Activated B cell treated with CpG ODN at 0.5 μM for 24 hours (primary cell): Measurements from ENCODE around the gene PLCB4. TPM values are rescaled to one million over a fixed set of nuclear protein-coding genes. Genes with fewer than 3 reads are reported as not detected.

Experiments used
- ATAC-seq: fragments of 200-7000 bp; cut with Tn5 transposase; one replicate; pipeline ENCODE4 v1.10.0; 2021; ENCODE audit warnings: low read depth, mild to moderate bottlenecking, moderate library complexity
- CTCF ChIA-PET: fragments of 350-600 bp; sonication (Branson Sonifier 250); formaldehyde crosslinking; loops from one replicate; lab custom pipeline; 2021; ENCODE audit warnings: antibody characterized with exemption; lab: Charles Lee
- POLR2A ChIA-PET: fragments of 350-600 bp; sonication (Branson Sonifier 250); formaldehyde crosslinking; loops from one replicate; lab custom pipeline; 2021; ENCODE audit warnings: antibody characterized with exemption; lab: Charles Lee
- DNase-seq: peaks from one replicate; pipeline ENCODE4 v3.0.0; 2022
- H3K27ac Mint-ChIP-seq: one replicate; pipeline ENCODE4 v1.8.0; 2020; ENCODE audit warnings: mixed read lengths
- H3K27me3 Mint-ChIP-seq: one replicate; pipeline ENCODE4 v1.8.0; 2021; ENCODE audit warnings: mixed read lengths
- H3K36me3 Mint-ChIP-seq: one replicate; pipeline ENCODE4 v1.8.0; 2021; ENCODE audit warnings: low read depth, mixed read lengths
- H3K4me1 Mint-ChIP-seq: one replicate; pipeline ENCODE4 v1.8.0; 2021; ENCODE audit warnings: mixed read lengths
- H3K4me3 Mint-ChIP-seq: one replicate; pipeline ENCODE4 v1.8.0; 2020; ENCODE audit warnings: mild to moderate bottlenecking, mixed read lengths
- H3K9me3 Mint-ChIP-seq: one replicate; pipeline ENCODE4 v1.8.0; 2020; ENCODE audit warnings: mixed read lengths
- intact Hi-C: fragments of 100-400 bp; cut with micrococcal nuclease; formaldehyde crosslinking; loops from one replicate; pipeline ENCODE4 v1.15.1; 2024
- total RNA-seq: library from RNA; stranded (reverse); gene quantifications from 2 replicates; pipeline ENCODE4 v1.2.3, GENCODE V29; 2022
- TF ChIP-seq, protein P1 (sequence below): fragments of 200-600 bp; IDR thresholded peaks from one replicate; pipeline ENCODE4 v1.8.0; 2022; ENCODE audit warnings: antibody characterized with exemption, mild to moderate bottlenecking

PLCB4 gene
- total RNA-seq, 1 donor from 2014 or later = not detected

DNA sequence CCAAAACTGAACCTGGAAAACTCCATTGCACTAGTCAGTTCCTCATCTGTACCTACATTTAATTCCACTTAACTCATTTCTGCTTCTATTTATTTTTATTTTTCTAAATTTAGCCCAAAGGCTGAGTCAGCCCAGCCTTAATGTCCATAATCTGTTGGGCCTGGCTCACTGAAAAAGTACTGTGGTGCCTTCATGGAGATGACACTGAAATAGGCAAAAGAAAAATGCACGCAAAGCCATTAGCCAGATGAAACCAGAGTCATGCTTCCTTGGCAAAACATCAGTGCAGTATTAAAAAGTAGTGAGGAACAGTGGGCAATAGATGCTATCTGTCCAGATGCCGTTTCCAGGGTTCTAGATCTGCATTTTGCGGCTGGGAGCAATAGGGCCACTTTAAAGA, 14.7 kb upstream of the PLCB4 start:
- H3K27ac Mint-ChIP-seq = no peak overlapping the region
- ATAC-seq (no peak), DNase-seq (no peak)
- H3K27me3 Mint-ChIP-seq = no peaks in the 10 kb centered on the region
- H3K4me3 Mint-ChIP-seq = no peak overlapping the region
- ChIA-PET CTCF (no interaction called here), POLR2A (no interaction called here)
- H3K9me3 Mint-ChIP-seq = peaks cover 2% of the 10 kb centered on the region
- TF ChIP-seq, protein P1, sequence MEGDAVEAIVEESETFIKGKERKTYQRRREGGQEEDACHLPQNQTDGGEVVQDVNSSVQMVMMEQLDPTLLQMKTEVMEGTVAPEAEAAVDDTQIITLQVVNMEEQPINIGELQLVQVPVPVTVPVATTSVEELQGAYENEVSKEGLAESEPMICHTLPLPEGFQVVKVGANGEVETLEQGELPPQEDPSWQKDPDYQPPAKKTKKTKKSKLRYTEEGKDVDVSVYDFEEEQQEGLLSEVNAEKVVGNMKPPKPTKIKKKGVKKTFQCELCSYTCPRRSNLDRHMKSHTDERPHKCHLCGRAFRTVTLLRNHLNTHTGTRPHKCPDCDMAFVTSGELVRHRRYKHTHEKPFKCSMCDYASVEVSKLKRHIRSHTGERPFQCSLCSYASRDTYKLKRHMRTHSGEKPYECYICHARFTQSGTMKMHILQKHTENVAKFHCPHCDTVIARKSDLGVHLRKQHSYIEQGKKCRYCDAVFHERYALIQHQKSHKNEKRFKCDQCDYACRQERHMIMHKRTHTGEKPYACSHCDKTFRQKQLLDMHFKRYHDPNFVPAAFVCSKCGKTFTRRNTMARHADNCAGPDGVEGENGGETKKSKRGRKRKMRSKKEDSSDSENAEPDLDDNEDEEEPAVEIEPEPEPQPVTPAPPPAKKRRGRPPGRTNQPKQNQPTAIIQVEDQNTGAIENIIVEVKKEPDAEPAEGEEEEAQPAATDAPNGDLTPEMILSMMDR = no peak
- H3K4me1 Mint-ChIP-seq = no peaks in the 10 kb centered on the region
- H3K36me3 Mint-ChIP-seq = no peaks in the 10 kb centered on the region
- intact Hi-C loops = no loop called here

- CTCF ChIA-PET = interaction anchor here (0.7 kb wide), 1 partner anchor 1242 kb away, joined by 3 read pairs; no protein-coding TSS in a partner anchor
- POLR2A ChIA-PET = no interaction called here
Observed at GRCh38 chr20:9059931-9060330, 9.0 kb upstream of the PLCB4 start.

DNA sequence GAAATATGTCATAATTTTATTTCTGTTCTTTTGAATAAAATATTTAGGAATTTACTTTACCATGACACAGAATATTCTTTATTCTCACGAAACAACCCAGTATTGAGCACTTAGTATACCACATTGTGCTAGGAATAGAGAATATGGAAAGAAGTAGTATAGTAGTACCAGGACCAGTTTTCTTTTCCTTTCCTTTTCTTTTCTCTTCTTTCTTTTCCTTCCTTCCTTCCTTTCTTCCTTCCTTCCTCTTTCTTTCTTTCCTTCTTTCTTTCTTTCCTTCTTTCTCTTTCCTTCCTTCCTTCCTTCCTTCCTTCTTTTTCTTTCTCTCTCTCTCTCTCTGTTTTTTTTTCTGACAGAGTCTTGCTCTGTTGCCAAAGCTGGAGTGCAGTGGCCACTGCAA, 7.5 kb upstream of the PLCB4 start:
- H3K4me1 Mint-ChIP-seq = no peaks in the 10 kb centered on the region
- no peak overlapping the region for H3K27ac Mint-ChIP-seq
- no peak for DNase-seq
- POLR2A ChIA-PET = no interaction called here
- no peak for ATAC-seq
- no peaks in the 10 kb centered on the region for H3K9me3 Mint-ChIP-seq
- H3K4me3 Mint-ChIP-seq = no peak overlapping the region
- no peaks in the 10 kb centered on the region for H3K36me3 Mint-ChIP-seq
- TF ChIP-seq, protein P1 = no peak
- CTCF ChIA-PET = no interaction called here
- H3K27me3 Mint-ChIP-seq = no peaks in the 10 kb centered on the region
- intact Hi-C loops = no loop called here

More at GRCh38 chr20:9059931-9060330, 9.0 kb upstream of the PLCB4 start:
- no peaks in the 10 kb centered on the region for H3K9me3 Mint-ChIP-seq
- no peak overlapping the region for H3K4me3 Mint-ChIP-seq
- no peak for DNase-seq
- no peak overlapping the region for H3K27ac Mint-ChIP-seq
- ATAC-seq = no peak
- TF ChIP-seq, protein P1 = no peak
- H3K4me1 Mint-ChIP-seq = no peaks in the 10 kb centered on the region
- intact Hi-C loops = no loop called here
- no peaks in the 10 kb centered on the region for H3K36me3 Mint-ChIP-seq
- no peaks in the 10 kb centered on the region for H3K27me3 Mint-ChIP-seq

DNA sequence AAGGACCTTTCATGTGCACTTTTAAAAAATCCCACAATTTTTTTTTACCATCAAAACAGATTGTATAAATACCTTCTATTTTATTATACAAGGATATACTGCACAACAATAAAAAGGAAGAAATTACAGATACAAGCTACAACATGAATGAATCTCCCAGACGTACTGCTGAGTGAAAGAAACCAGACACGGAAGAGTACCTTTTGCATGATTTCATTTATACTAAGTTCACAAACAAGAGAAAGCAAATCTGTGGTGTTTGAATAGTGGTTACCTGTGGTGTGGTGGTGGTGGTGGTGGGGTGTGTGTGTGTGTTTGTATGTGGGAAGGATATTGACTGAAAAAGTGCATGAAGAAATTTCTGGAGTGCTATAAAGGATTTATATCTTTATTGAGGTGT, 6.8 kb upstream of the PLCB4 start:
- Mint-ChIP-seq H3K27ac (no peak overlapping the region), H3K9me3 (no peaks in the 10 kb centered on the region), H3K4me1 (no peaks in the 10 kb centered on the region), H3K4me3 (no peak overlapping the region), H3K27me3 (peaks cover under 1% of the 10 kb centered on the region), H3K36me3 (no peaks in the 10 kb centered on the region)
- DNase-seq (no peak), ATAC-seq (no peak)
- intact Hi-C loops = no loop called here
- TF ChIP-seq, protein P1 = no peak
- ChIA-PET CTCF (no interaction called here), POLR2A (no interaction called here)

GRCh38 chr20:9066191-9066590, 2.7 kb upstream of the PLCB4 start:
- H3K9me3 Mint-ChIP-seq = no peaks in the 10 kb centered on the region
- POLR2A ChIA-PET = no interaction called here
- no peaks in the 10 kb centered on the region for H3K36me3 Mint-ChIP-seq
- CTCF ChIA-PET = no interaction called here
- peaks cover 3% of the 10 kb centered on the region for H3K4me1 Mint-ChIP-seq
- DNase-seq = no peak
- intact Hi-C loops = no loop called here
- H3K27ac Mint-ChIP-seq = no peak overlapping the region
- TF ChIP-seq, protein P1 = no peak
- peaks cover 28% of the 10 kb centered on the region for H3K27me3 Mint-ChIP-seq
- no peak for ATAC-seq
- no peak overlapping the region for H3K4me3 Mint-ChIP-seq
